Stimulated activated CD4-positive, alpha-beta T cell treated with anti-CD3 and anti-CD28 coated beads, Interleukin-4, amount 100 ng/mL, for 1 hour (primary cell): ENCODE data around the gene CREG1.
"Not testable (repeated sequence)": the region's sequence is repeated elsewhere in the genome, so short reads cannot be mapped to it uniquely, and the experiment has no call there.

Experiments
- DNase-seq: peaks from one replicate; pipeline ENCODE4 v3.0.0-alpha.2; 2020

Gene CREG1

GRCh38 chr1:167563579-167564246 is 10.2 kb upstream of the CREG1 start:
- DNase-seq: no peak

DNA sequence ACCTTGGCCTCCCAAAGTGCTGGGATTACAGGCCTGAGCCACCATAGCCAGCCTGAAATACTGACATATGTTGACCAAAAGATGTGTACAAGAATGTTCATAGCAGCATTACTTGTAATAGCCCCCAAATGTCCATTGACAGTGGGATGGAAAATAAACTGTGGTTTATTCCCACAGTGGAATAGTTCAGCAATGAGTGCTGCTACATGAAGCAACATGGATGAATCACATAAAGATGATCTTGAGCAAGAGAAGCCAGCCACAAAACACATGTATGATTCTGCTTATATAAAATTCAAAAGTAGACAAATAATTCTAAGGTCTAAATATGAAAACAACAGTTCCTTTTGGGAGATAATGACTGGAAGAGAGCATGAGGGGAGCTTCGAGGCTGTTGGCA is 9.1 kb upstream of the CREG1 start:
- DNase-seq: no peak

DNA sequence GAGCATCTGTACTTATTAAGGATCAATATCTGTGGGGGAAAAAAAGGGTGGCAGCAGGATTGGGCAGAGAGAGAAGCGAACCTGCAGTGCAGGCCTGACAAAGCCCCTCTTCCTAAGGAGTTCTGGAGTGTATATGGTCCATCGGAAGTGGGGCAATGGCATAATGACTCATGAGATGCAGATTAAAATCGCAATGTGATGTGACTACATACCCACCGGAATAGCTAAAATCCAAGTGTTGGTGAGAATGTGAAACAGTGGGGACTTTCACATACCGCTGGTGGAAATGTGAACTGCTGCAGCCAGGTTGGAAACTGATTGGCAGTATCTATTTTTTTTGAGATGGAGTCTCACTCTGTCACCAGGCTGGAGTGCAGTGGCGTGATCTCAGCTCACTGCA is 8.2 kb upstream of the CREG1 start:
- DNase-seq: no peak

- peak; percentile 71 for DNase-seq
Observed at GRCh38 chr1:167555971-167556714, 2.6 kb upstream of the CREG1 start.

GRCh38 chr1:167555072-167555471 is 1.5 kb upstream of the CREG1 start:
- not testable (repeated sequence) for DNase-seq

DNA sequence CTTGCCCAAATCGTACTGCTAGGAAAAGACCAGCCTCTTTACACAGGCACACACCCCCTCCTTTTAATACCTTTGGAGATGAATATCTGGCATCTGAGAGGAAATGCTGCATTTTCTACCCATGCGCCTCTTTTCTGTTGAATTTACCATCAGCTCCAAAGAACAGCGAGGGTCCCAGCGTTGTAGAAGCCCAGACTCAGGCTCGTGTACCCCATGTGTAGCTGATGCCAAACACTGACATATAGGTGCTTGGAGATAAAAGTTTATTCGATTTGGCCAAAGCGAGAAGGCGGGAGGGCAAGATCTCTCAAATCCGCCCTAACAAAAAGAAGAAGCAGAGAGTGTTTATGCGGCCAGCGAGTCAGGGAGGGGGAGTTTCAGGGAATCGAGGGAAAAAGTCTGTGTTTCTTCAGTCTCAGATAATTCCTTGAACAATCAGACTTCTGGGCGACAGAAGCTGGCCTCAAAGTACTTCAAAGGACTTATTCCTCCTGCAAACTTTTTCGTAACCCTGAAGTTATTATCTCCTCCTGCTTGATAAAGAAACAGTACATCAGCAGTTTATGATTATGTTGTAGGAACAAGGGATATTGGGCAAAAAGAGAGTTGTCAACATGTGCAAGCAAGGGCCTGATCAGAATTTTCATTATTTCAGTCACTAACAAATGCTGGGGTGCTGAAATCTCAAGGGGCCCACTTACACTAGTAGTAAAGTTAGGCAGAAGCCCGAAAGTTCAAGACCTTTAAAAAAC is 642 bp upstream of the CREG1 start:
- no peak for DNase-seq

DNA sequence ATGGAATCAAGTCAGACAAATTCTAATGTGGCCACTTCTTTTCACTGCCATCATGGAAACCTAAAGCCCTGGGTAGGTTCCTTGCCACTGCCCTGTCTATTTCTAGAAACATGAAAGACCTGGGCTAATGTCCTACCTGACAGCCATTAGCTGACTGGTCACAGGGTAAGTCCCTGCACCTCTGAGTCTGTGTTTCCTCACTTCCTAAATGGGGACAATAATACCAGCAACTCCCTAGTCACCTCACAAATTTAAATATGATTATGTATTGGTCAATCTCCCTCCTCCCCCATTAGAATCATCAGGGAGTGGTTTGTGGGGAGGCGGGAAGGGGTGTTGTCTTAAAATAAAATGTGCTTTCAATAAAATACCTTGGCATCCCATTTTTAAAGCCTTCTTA is 2.2 kb downstream of the CREG1 start:
- no peak for DNase-seq

DNA sequence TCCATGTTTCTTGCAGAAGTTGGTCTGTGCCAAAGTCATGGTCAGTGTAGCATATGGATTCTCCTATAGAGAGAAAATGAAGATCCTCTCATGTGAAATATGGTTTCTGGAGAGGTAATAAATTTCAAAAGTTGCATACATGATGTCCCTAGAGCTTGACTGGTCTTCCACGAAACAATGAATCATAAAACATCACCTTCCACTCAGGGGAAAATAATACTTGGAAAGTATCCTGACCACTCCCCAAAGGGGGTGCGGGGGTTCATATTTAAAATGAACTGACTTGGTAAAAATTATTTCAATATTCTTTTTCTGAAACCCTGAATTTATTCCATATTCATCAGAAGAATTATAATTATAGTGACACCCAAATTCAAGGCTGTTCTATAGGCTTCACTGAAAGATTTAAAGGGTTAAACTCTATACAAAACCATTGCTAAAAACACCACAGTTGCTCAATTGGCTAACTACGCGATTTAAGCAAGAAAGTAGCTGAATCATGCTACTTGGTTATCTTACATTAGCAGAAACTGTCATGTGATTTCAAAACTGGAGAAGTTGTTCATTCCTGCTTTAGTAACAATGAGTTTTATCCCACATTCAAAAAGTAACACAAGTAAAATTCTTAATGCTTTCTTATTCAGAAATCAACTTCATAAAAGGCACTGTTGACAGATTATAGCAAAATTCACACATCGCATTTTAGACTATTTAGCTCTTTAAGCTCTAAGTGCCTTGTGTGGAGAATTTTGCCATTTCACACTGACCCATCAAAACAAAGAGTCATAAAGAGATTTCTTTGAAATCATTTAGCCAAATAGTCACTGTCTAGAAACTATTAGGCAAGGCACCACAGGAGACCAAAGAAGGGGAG is 5.3 kb downstream of the CREG1 start:
- no peak for DNase-seq

DNA sequence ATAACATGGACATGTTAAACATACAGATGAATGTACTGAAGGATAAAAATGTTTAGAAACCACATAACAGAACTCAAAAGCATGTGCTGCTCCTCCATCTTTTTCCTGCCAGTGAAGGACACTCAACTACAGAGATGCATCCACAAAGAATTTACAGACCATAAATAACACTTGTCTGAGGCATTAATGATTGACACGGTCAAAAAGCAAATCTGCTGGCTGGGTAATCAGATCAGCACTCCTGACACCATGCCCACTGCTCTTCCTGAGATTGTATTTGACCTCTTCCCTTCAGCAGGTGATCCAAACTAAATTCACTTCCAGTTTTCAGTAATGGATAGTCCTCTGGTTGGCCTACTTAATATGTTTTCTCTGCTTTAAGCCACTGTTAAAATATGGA is 6.6 kb downstream of the CREG1 start:
- DNase-seq: no peak

DNA sequence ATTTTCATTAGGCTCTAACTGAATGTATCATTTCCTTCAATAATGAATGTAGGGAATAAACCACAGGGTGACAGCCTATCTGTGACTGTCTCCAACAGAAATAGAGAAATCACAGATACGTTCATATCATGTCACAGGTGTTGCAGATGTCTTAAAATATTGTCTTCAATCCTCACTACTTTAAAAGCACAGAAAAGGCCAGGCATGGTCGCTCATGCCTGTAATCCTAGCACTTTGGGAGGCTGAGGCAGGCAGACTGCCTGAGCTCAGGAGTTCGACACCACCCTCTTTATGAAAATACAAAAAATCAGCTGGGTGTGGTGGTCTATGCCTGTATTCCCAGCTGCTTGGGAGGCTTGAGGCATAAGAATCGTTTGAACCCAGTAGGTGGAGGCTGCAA is 8.2 kb downstream of the CREG1 start:
- DNase-seq: no peak

DNA sequence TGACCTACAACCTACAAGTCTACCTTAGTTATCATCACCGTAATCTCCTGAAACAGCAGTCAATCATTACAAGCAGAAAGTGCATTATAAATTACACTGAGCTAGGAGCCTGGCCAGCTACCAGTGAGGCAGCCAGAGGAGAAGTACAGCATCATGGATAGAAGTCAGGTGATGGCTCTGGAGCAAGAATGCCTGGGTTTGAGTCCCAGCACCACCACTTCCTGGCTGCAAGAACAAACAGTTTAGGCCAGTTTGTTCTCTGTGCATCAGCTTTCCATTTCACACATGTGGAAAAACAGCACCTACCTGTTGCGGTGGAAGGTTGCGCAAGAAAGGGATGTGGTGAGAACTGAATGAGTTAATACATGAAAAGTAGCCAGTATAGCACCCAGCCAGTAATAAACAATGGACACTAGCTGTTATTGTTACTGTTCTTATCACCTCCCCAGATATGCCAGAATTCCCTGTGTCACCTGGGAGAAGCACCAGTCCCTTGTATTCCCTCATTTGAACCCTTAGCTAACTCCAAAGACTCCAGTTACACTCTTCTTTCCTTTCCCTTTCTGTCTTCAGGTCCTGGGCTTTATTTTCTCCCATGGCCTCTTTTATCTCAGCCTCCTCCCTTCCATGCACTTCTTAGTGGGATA is 9.0 kb downstream of the CREG1 start:
- DNase-seq: no peak

GRCh38 chr1:167543199-167543990 is 10.2 kb downstream of the CREG1 start:
- no peak for DNase-seq

- no peak for DNase-seq
Observed at GRCh38 chr1:167542109-167543032, 11.2 kb downstream of the CREG1 start.

DNA sequence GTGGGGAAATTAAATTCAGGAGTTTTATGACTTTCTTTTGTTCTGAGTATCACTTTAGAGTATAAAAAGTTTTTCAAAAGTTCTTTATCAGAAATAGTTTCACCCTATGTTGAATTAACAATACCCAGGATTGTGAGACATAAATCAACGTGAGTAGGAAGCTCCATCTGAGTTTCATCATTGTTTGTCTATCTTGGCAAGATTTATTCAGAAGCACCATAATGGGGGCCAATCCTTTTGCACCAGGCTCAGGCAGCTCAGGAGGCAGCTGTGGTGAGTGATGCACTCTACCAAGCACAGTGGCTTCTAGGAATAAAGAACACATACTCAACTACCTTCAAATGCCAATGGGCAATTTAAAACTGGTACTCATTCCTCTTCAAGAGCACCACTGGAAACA is 12.0 kb downstream of the CREG1 start:
- DNase-seq: no peak

- no peak for DNase-seq
Observed at GRCh38 chr1:167541003-167541402, 12.6 kb downstream of the CREG1 start.

- DNase-seq: no peak
Observed at GRCh38 chr1:167538657-167539056, 14.9 kb downstream of the CREG1 start.

DNA sequence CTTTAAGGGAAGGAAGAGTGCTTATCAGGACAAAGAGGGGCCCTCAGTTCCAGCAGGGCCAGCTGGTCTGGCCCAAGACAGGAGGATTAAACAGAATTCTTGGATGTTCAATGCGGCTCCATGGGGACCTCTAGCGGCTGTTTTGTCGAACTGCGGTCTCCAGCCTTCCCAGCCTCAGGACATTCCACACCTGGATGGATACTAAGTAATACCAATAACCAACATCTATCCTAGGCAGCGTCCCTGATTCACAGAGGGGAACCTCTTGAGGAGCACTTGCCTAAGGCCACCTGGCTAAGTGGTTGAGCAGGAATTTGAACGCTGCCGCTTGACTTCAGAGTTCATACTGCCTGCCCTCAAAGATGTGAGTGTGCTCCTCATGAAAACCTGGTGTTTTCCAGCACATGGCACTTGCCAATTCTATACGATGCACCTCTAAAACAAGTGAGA is 19.7 kb downstream of the CREG1 start:
- peak; percentile 61 for DNase-seq

DNA sequence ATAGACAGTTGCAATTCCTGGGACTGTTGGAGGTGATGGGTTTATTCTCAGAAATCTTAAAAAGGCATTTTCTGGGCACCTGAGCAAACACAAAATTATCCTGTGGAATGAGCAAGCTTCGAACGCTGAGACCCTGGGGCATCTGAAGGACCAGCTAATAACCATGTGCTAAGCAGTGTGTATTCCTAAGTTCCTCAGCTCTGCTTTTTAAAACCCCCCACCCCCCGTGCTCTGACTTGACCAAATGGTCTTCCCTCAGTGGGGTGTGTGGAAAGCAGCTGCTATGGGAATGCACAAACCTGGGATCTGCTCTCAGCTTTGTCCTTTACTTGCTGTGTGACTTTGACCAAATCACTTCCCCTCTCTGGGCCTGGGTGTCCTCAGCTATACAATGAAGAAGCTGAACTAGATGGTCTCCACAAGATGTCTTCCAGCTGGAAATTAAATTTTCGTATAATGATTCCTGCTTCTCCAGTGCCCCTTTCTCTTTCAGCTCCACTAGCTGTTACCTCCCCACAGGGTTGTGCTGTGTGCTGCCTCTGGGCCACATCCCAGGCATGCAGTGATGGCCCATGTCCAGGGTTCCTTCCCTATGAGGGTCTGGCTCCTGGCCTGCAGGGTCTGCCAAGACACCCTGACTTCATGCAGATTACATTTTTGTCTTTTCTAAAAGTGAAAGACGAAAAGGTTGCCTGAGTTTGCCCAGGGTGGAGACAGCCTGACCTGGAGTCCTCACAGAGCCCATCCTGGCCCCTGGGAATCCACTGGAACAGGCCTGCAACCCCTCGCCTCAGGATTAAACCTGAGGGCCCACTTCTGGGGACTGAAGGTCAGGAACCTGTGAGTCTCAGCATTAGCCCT is 20.4 kb downstream of the CREG1 start:
- DNase-seq: no peak

DNA sequence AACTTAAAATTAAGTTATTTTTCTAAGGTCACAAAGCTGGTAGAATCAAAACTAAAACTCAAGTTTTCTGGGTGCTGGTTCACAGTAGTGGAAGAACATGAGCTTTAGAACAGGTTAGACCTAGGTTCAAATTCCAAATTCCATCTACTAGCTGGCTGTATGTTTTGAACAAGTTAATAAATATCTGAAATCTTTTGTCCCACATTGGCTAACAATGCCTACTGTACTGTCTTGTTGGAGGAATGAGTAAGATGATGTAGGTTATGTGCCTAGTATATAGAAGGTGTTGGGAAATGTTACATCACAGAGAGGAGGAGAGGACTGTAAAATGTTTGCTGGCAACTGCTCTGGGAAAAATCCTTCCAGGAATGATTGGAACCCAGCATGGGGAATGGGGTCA is 21.2 kb downstream of the CREG1 start:
- no peak for DNase-seq
